ENCODE data around the gene ADAM19.

ADAM19 gene

DNA sequence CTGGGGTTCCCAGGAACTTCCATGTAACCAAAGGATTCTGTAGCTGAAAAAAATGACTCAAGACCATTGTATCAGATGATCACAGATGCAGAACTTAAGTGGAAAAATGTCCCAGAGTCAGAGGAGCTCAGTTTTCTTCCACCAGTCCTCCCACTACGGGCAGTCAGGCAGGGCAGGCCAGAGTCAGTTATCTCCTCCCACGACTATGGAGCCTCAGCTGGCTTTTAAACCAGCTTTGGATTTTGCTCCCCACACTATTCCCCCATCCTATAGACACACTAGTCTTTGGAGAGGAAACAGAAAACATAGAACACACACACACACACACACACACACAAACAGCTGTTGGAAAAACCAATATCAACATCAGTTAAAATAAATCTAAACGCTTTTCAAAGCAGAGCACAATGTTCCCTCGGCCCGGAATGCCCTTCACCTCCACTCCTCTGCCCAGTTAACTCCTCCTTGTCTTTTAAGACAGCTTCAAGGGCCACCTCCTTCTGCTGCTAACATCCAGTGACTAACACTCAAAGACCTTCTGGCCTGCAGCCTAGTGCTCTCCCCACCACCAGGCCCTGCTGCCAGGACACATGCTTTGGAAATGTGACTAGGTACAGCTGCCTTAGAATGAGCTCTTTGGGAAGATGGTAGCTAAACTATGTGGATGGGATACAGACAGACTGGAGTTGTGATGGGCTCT is 58.8 kb downstream of the ADAM19 start:
- no peak overlapping the region for H3K4me3 ChIP-seq (ENCODE audit: low read length, poor library complexity, severe bottlenecking)
- no peaks in the 10 kb centered on the region for H3K27me3 ChIP-seq (ENCODE audit: insufficient read depth, low read length, poor library complexity, severe bottlenecking)
- H3K36me3 ChIP-seq (ENCODE audit: insufficient read depth, low read length), result no peaks in the 10 kb centered on the region
- H3K4me1 ChIP-seq (ENCODE audit: insufficient read depth, low read length, poor library complexity, severe bottlenecking), result no peaks in the 10 kb centered on the region
- no peak for TF ChIP-seq CTCF (conservative IDR thresholded peaks at IDR 0.05; ENCODE audit: low read length)
- no peak for TF ChIP-seq EZH2phosphoT487 (IDR thresholded peaks at IDR 0.05; ENCODE audit: borderline replicate concordance)
- H3K9me2 ChIP-seq (replicated peaks; ENCODE audit: low read depth, low read length), result no peaks in the 10 kb centered on the region
- H3K79me2 ChIP-seq (ENCODE audit: insufficient read depth, low read length), result no peaks in the 10 kb centered on the region
- no peaks in the 10 kb centered on the region for H3K9me3 ChIP-seq (ENCODE audit: insufficient read depth, low read depth, low read length)
- no peaks in the 10 kb centered on the region for H4K20me1 ChIP-seq (ENCODE audit: insufficient read depth, low read length, poor library complexity, severe bottlenecking)
- no peak overlapping the region for H3K9ac ChIP-seq (ENCODE audit: low read depth, low read length, poor library complexity, severe bottlenecking)
- no peak overlapping the region for H3K4me2 ChIP-seq (ENCODE audit: low read depth, low read length, poor library complexity, severe bottlenecking)
- no peaks in the 10 kb centered on the region for H3F3A ChIP-seq (ENCODE audit: low read depth)
- H2AFZ ChIP-seq (ENCODE audit: low read length), result no peak overlapping the region

DNA sequence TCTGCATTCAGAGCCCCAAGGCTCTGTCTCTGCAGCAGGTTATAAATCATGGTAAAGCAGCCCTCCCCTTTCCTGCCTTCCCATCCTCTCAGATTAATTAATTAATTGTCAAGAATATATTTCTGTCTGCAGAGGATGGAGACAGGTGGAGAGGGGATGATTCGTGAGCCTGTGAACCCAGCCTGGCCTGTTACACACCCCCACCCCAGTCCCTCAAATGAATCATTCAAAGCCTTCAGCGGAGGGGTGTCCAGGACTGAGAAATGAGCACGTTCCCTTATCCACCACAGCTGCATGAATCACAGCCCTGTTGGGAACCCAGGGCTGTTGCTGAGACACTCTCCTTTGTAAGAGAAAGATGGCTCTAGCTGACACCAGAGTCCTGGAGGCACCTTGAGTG is 59.6 kb downstream of the ADAM19 start:
- no peak overlapping the region for H3K9ac ChIP-seq (ENCODE audit: low read depth, low read length, poor library complexity, severe bottlenecking)
- no peak for TF ChIP-seq CTCF (conservative IDR thresholded peaks at IDR 0.05; ENCODE audit: low read length)
- TF ChIP-seq EZH2phosphoT487 (IDR thresholded peaks at IDR 0.05; ENCODE audit: borderline replicate concordance), result no peak
- no peaks in the 10 kb centered on the region for H3F3A ChIP-seq (ENCODE audit: low read depth)
- H3K27me3 ChIP-seq (ENCODE audit: insufficient read depth, low read length, poor library complexity, severe bottlenecking), result no peaks in the 10 kb centered on the region
- H3K4me3 ChIP-seq (ENCODE audit: low read length, poor library complexity, severe bottlenecking), result no peak overlapping the region
- H3K79me2 ChIP-seq (ENCODE audit: insufficient read depth, low read length), result no peaks in the 10 kb centered on the region
- H3K9me3 ChIP-seq (ENCODE audit: insufficient read depth, low read depth, low read length), result no peaks in the 10 kb centered on the region
- no peaks in the 10 kb centered on the region for H3K4me1 ChIP-seq (ENCODE audit: insufficient read depth, low read length, poor library complexity, severe bottlenecking)
- H3K36me3 ChIP-seq (ENCODE audit: insufficient read depth, low read length), result no peaks in the 10 kb centered on the region
- H3K9me2 ChIP-seq (replicated peaks; ENCODE audit: low read depth, low read length), result no peaks in the 10 kb centered on the region
- H4K20me1 ChIP-seq (ENCODE audit: insufficient read depth, low read length, poor library complexity, severe bottlenecking), result no peaks in the 10 kb centered on the region
- H2AFZ ChIP-seq (ENCODE audit: low read length), result no peak overlapping the region
- no peak overlapping the region for H3K4me2 ChIP-seq (ENCODE audit: low read depth, low read length, poor library complexity, severe bottlenecking)

DNA sequence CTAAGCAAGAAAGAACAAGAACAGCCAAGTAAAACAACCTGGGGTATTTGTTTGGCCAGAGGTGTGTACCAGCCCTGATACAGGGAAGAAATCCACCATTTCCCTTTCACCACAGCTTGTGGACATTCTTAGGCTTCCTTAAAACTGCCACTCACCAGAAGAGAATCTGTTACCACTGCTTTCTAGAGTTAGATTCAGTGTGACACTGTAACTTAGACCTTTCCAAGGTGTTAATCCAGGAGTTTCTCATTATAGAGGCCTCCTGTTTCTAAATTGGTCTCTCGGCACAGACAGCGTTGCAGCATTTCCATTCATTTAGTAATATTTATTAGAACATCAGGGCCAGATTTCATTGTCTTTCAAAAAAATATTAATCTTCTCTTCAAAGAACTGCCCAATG is 60.6 kb downstream of the ADAM19 start:
- Histone ChIP-seq H3K9me3 (ENCODE audit: insufficient read depth, low read depth, low read length) (no peaks in the 10 kb centered on the region), H4K20me1 (ENCODE audit: insufficient read depth, low read length, poor library complexity, severe bottlenecking) (no peaks in the 10 kb centered on the region), H3K27me3 (ENCODE audit: insufficient read depth, low read length, poor library complexity, severe bottlenecking) (no peaks in the 10 kb centered on the region), H3K9me2 (replicated peaks; ENCODE audit: low read depth, low read length) (no peaks in the 10 kb centered on the region), H3K79me2 (ENCODE audit: insufficient read depth, low read length) (no peaks in the 10 kb centered on the region), H3K4me2 (ENCODE audit: low read depth, low read length, poor library complexity, severe bottlenecking) (no peak overlapping the region), H2AFZ (ENCODE audit: low read length) (no peak overlapping the region), H3K36me3 (ENCODE audit: insufficient read depth, low read length) (no peaks in the 10 kb centered on the region), H3K4me1 (ENCODE audit: insufficient read depth, low read length, poor library complexity, severe bottlenecking) (no peaks in the 10 kb centered on the region), H3K4me3 (ENCODE audit: low read length, poor library complexity, severe bottlenecking) (no peak overlapping the region), H3K9ac (ENCODE audit: low read depth, low read length, poor library complexity, severe bottlenecking) (no peak overlapping the region), H3F3A (ENCODE audit: low read depth) (no peaks in the 10 kb centered on the region)
- TF ChIP-seq CTCF (conservative IDR thresholded peaks at IDR 0.05; ENCODE audit: low read length), result no peak
- TF ChIP-seq EZH2phosphoT487 (IDR thresholded peaks at IDR 0.05; ENCODE audit: borderline replicate concordance), result no peak

Data from Loucy (cell line).